Neural cell (in vitro differentiated cells): ENCODE measurements around the gene WNK2.

Experiments used
- SMC3 ChIP-seq: fragments of 450-650 bp; conservative IDR thresholded peaks from 2 replicates; pipeline ENCODE4 v1.6.1; 2014; ENCODE audit warnings: antibody characterized with exemption, mild to moderate bottlenecking, moderate library complexity; ENCODE audit not compliant: poor library complexity
- TF ChIP-seq, protein P1 (sequence below): fragments of 450-650 bp; IDR thresholded peaks from 2 replicates; pipeline ENCODE4 v1.5.1; 2014; ENCODE audit warnings: antibody characterized with exemption, mild to moderate bottlenecking, moderate library complexity; ENCODE audit not compliant: poor library complexity, severe bottlenecking

DNA sequence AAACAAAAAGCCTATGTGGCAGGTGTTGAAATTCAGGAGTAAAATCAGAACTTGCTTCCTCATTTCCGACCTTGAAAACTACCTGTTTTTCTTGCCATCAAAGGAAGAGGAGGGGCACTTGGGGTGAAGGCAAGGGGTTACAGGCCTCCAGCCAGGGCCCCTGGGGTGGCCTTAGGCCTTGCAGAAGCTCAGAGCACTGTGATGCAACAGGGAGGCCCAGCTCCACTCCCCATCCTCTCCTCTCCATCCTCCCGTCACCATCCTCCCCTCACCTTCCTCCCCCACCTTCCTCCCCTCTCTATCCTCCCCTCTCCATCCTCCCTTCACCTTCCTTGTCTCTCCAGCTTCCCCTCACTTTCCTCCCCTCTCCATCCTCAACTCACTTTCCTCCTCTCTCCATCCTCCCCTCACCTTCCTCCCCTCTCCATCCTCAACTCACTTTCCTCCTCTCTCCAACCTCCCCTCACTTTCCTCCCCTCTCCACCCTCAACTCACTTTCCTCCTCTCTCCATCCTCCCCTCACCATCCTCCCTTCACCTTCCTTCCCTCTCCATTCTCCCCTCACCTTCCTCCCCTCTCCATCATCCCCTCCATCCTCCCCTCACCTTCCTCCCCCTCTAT, 111.6 kb downstream of the WNK2 start:
- no peak for TF ChIP-seq SMC3
- TF ChIP-seq, protein P1, sequence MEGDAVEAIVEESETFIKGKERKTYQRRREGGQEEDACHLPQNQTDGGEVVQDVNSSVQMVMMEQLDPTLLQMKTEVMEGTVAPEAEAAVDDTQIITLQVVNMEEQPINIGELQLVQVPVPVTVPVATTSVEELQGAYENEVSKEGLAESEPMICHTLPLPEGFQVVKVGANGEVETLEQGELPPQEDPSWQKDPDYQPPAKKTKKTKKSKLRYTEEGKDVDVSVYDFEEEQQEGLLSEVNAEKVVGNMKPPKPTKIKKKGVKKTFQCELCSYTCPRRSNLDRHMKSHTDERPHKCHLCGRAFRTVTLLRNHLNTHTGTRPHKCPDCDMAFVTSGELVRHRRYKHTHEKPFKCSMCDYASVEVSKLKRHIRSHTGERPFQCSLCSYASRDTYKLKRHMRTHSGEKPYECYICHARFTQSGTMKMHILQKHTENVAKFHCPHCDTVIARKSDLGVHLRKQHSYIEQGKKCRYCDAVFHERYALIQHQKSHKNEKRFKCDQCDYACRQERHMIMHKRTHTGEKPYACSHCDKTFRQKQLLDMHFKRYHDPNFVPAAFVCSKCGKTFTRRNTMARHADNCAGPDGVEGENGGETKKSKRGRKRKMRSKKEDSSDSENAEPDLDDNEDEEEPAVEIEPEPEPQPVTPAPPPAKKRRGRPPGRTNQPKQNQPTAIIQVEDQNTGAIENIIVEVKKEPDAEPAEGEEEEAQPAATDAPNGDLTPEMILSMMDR, result no peak
